COLO668 (cell line): Measurements from ENCODE around the gene IPO5.

Experiments
- DNase-seq: peaks from one replicate; lab custom pipeline; 2025; ENCODE audit not compliant: unreplicated experiment; lab: John Stamatoyannopoulos, UW

Gene IPO5

DNA sequence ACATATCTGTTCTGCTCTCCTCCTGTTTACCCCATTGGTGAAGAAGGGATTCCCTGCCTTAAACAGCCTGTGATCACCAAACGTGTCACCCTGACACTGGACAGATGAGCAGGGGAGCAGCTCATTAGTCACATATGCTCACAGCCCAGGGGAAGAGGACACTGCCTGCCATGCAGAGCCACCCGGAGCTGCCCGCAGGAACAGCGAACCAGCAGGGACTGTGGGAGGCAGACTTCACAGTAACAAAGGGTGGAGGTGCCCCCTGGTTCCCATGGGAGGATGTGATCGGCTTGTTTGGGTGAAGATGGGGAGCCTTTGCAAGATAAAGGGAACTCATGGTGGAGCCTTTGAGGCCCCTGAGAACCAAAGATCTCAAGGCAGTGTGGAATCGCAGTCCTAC lies 100.8 kb downstream of the IPO5 start:
- no peak for DNase-seq

DNA sequence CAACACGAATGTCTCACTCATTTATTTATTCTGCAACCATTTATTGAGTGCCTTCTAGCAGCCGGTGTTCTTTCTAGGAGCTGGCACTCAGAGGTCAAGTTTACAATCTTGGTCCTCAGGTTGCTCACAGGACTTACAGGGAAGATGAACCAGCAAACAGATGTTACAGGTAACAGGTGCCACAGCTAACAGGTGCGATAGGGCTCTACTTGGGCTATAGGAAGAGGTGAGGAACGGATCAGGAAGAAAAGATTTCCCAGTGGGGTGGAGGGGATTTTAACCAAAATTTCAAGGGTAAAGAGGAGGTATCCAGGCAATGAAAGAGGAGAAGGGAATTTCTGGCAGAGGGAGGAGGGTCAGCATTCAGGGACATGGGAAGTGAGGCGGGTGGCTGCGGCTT lies 102.1 kb downstream of the IPO5 start:
- no peak for DNase-seq

GRCh38 chr13:98056839-98057410 lies 103.5 kb downstream of the IPO5 start:
- no peak for DNase-seq

GRCh38 chr13:98059276-98059675 lies 105.8 kb downstream of the IPO5 start:
- DNase-seq: no peak

DNA sequence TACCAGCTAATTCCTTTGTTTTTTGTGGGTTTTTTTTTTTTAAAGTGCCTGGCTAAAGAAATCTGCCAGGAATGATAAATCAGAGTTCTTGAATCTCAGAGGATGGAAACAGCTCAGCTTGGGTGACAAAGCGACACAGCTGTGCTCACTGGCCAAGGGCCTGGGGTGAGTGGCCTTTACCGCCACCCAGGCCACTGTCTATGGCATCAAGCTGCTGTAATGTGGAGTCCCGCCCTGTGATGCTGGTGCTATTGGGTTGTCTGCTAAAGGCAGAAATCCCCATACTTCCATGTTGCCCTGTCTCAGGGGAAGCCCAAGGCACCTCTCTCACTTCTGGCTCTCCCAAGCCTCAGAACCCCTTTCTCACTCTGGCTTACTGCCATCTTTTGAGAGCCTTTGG lies 106.8 kb downstream of the IPO5 start:
- DNase-seq: no peak

- DNase-seq: no peak
These were observed 112.0 kb downstream of the IPO5 start for GRCh38 chr13:98065468-98065867.

DNA sequence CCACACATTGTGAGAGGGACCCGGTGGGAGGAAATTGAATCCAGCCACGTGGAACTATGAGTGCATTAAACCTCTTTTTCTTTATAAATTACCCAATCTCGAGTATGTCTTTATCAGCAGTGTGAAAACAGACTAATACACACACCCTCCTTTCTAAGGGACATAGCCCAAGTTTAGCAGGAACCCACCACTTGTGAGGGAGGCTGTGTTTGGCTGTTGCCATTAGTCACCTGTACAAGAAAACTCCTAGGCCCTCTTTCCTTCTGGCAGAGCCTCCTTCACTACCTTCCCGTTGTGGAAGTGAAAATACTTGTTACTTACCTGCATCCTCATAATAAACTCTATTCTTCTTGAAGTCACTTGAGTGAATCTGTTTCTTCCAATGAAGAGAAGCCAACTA lies 113.2 kb downstream of the IPO5 start:
- no peak for DNase-seq

DNA sequence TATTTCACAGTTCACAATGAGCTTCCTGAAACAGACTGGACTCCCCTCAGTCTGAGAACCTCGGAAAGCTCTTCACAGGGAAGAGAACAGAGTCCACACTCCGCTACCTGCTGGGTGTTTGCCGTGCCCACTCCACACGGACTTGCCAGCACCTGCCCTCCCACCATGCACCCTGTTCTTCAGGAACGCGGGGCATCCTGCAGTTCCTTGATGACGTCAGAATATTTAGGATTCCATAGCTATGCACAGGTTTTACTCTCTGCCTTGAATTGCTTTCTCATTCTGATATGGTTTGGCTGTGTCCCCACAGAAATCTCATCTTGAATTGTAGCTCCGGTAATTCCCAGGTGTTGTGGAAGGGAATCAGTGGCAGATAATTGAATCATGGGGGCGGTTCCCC lies 115.0 kb downstream of the IPO5 start:
- peak; percentile 49 for DNase-seq

GRCh38 chr13:98069985-98070384 lies 116.5 kb downstream of the IPO5 start:
- DNase-seq: no peak

DNA sequence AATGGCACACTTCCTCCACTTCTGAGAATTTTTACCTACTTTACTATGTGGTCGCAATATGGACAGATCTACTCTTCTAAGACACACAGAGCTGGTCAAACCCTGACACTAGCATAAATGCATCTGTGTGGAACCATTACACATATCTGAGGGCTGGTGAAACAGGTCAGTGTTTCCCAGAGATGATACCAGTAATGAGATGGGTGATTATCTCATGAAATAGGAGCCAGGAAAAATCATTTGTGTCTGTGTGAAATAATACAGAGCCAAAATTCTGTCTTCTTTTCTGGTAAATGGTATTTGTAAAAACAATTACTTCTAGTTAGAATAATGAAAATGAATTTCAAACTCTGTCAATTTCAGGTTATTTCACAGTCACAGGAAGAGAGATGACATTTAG lies 117.8 kb downstream of the IPO5 start:
- no peak for DNase-seq

GRCh38 chr13:98072476-98072875 lies 119.0 kb downstream of the IPO5 start:
- DNase-seq: no peak
